ENCODE measurements around the gene ABLIM2.
A peak's percentile ranks its signal among the peaks of the same experiment; 100 is the strongest.

Gene ABLIM2

DNA sequence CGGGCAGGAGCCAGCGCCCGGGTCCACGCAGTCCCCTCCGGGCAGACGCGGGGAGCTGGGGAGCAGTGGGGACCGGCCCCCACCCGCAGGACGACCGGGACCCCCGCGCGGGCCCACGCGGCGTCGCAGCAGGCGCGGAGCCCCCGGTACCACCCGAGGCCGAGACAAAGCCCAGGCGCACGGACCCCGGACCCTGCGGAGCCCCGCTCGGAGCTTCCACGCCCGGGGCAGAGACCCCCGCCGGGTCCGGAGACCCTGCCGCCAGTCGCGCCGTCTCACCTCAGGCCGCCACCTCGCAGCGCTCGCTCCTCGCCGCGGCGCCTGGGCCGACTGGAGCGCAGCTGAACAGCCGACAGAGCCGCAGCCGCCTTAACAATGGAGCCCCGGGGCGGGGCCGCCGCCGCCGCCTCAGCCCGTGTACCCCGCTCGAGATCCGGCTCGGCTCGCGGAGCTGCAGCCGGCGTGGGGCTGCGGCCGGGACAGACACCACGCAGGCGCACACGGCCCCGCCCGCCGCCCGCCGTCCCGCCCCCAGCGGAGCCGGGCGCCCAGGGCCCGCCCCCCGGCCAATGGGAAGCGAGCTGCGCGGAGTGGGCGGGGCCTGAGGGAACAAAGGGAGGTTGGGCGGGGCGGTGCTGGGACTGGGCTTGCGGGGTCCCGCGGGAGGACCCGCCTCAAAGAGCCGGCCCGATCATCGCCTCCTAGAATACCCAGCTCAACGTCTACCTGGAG, 219.1 kb downstream of the ABLIM2 start, which contains the start of gene AFAP1:
Gene AFAP1, minus strand, starts transcription at position 485 of the 732 bp plus-strand sequence. CDS start 67,783 bp downstream, outside the sequence.
- Histone ChIP-seq H3K27ac (ENCODE audit: low read depth, low read length, severe bottlenecking) (peak within 1 kb of the TSS; percentile 78), H3K36me3 (ENCODE audit: control insufficient read depth, insufficient read depth, low read length) (peaks cover 1% of the 10 kb centered on the region), H3K9me3 (ENCODE audit: control insufficient read depth, low read length) (no peaks in the 10 kb centered on the region), H3K4me3 (ENCODE audit: extremely low read depth, insufficient read depth, low read length, poor library complexity, severe bottlenecking) (peak within 1 kb of the TSS; percentile 95), H3K4me1 (ENCODE audit: control insufficient read depth, insufficient read depth, low read length, poor library complexity, severe bottlenecking) (peaks cover 6% of the 10 kb centered on the region)
- WGBS, 2 experiments (ENCODE audit: insufficient coverage in 2 of 2): 0 to 1% methylated on average over 58 to 70 of the region's 96 CpGs

DNA sequence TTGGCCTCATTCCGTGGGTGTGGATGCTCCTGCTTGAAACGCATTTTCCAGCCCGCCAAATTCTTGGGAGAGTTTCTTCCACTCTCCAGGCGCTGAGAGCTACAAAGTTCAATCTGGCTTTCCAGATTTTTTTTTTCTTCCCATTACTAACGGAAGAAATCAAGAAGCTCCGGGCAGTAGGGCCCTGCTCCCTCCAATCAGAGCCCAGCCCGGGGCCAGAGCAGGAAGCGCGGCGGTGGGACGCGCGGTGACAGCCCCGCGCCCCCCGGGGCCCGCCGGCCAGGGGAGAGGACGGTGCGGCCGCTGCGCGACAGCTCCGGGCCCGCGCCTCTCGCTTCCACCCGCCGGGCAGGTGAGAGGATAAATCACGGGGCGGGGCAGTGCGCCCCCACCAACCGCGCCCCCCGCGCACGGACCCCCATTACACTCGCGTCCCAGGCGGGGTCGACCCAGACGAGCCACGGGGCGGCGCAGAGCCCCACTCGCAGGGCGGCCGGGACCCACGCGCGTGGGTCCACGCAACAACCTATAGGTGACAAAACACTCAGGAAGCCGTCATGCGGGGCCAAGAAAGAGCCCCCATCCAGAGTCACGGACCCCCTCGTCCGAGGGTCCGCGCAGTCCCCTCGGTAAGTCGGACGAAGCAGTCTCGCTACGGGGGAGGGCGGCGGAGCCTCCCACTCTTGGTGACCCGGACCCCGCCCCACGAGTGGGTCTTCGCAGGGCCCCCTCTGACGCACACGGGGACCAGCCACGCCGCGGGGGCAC, 219.8 kb downstream of the ABLIM2 start:
- WGBS, 2 experiments (ENCODE audit: insufficient coverage in 2 of 2): 0 to 1% methylated on average over 50 to 62 of the region's 75 CpGs
- Histone ChIP-seq H3K36me3 (ENCODE audit: control insufficient read depth, insufficient read depth, low read length) (peaks cover 8% of the 10 kb centered on the region), H3K4me3 (ENCODE audit: extremely low read depth, insufficient read depth, low read length, poor library complexity, severe bottlenecking) (peak overlapping the region; percentile 95), H3K27ac (ENCODE audit: low read depth, low read length, severe bottlenecking) (peak overlapping the region; percentile 78), H3K4me1 (ENCODE audit: control insufficient read depth, insufficient read depth, low read length, poor library complexity, severe bottlenecking) (peaks cover 9% of the 10 kb centered on the region), H3K9me3 (ENCODE audit: control insufficient read depth, low read length) (no peaks in the 10 kb centered on the region)

DNA sequence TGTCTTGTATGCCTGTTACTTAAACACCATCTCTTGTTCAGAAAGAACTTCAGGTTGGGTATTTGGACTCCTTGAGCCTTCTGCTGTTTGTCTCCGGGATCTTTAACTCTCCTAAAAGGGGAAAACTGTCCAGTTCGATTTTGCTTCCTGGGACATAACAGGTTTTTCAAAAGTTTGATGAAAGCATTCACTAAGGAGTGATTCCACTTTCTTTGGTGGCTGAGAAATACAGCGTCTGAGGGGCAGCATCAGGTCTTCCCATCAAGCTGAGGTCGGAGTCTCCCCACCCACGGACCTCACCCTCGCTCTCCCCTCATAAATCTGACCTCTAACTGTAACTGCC, 220.4 kb downstream of the ABLIM2 start:
- H3K4me1 ChIP-seq (ENCODE audit: control insufficient read depth, insufficient read depth, low read length, poor library complexity, severe bottlenecking): peaks cover 9% of the 10 kb centered on the region
- WGBS, 2 experiments (ENCODE audit: insufficient coverage in 2 of 2): 13 to 33% methylated on average over 6 of the region's 6 CpGs
- H3K9me3 ChIP-seq (ENCODE audit: control insufficient read depth, low read length): no peaks in the 10 kb centered on the region
- H3K36me3 ChIP-seq (ENCODE audit: control insufficient read depth, insufficient read depth, low read length): peaks cover 12% of the 10 kb centered on the region
- peak overlapping the region; percentile 78 for H3K27ac ChIP-seq (ENCODE audit: low read depth, low read length, severe bottlenecking)
- H3K4me3 ChIP-seq (ENCODE audit: extremely low read depth, insufficient read depth, low read length, poor library complexity, severe bottlenecking): peak overlapping the region; percentile 95

DNA sequence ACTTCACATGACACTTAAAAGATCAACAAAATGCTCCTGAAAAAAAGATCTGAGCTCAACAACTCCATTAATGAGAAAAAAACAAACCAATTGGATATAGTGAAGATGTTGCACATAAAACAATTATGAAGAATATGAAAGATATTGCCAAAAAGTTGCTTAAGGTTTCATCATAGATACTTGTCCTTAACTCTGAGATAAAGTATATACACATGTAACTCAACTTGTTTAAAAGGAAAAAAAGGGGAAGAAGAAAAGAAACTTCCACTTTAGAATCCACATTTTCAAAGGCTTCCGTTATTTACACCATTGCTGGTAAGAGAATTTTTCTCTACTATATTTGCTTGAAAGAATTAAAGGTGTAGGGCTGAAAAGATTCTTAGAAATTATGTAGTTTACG, 221.6 kb downstream of the ABLIM2 start:
- peaks cover 20% of the 10 kb centered on the region for H3K36me3 ChIP-seq (ENCODE audit: control insufficient read depth, insufficient read depth, low read length)
- WGBS, 2 experiments (ENCODE audit: insufficient coverage in 2 of 2): 100% methylated on average over 1 of the region's 2 CpGs
- H3K27ac ChIP-seq (ENCODE audit: low read depth, low read length, severe bottlenecking): no peak overlapping the region
- peak overlapping the region; percentile 95 for H3K4me3 ChIP-seq (ENCODE audit: extremely low read depth, insufficient read depth, low read length, poor library complexity, severe bottlenecking)
- no peaks in the 10 kb centered on the region for H3K9me3 ChIP-seq (ENCODE audit: control insufficient read depth, low read length)
- peaks cover 9% of the 10 kb centered on the region for H3K4me1 ChIP-seq (ENCODE audit: control insufficient read depth, insufficient read depth, low read length, poor library complexity, severe bottlenecking)

DNA sequence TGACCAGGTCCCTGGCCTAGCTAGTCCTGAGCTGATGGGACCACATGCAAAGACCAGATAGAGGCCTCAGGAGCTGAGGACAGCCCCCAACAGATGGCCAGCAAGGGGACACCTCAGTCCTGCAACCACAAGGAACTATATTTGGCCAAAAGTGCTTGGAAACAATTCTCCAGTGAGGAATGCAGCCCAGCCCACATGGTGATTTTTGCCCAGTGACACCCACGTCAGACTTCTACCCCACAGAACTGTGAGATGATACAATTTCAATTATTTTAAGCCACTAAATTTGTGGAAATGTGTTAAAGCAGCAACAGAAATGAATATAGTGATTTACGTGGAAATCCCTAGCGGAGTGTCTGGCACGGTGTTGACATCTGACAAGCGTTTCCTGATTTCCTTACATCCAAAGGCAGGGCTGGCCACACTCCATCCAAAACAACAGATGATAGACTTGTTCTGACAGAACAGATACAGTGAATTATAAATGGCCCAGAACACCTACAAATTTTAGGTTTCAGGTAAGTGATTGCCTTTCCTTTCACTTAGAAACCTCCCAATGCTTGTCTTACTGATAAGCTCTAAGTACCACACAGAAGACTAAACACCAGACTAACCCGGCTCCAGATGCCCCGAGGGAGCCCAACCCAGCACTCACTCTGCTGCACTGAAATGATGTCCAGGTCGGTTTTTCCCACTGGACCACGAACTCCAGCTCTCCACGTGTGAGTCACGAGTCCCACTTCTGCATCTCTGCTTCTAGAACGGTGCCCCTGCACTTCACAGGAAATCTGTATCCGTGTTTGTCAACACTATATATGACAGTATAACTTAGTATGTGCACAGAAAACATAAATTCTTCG, 224.7 kb downstream of the ABLIM2 start:
- no peaks in the 10 kb centered on the region for H3K9me3 ChIP-seq (ENCODE audit: control insufficient read depth, low read length)
- H3K4me1 ChIP-seq (ENCODE audit: control insufficient read depth, insufficient read depth, low read length, poor library complexity, severe bottlenecking): peaks cover 15% of the 10 kb centered on the region
- H3K4me3 ChIP-seq (ENCODE audit: extremely low read depth, insufficient read depth, low read length, poor library complexity, severe bottlenecking): no peak overlapping the region
- WGBS, 2 experiments (ENCODE audit: insufficient coverage in 2 of 2): 87 to 93% methylated on average over 10 of the region's 14 CpGs
- H3K36me3 ChIP-seq (ENCODE audit: control insufficient read depth, insufficient read depth, low read length): peaks cover 28% of the 10 kb centered on the region
- no peak overlapping the region for H3K27ac ChIP-seq (ENCODE audit: low read depth, low read length, severe bottlenecking)

DNA sequence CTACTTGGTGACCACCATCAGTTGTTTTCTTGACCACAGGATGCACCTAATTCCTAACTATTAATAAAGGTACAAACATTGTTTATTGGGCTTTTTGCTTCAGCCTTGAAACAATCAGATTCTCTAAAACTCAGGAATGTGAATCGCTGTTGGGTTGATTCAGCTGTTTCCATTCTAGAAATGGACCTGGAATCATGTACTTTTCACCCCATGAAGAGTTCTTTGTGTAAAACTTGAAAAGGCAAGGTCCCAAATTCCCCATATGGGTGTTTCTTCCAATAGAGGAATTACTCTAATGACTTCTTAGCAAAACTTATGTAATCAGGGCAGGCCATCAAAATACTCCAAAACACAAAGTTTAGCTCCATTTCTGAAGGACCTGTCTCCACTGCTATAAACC, 226.3 kb downstream of the ABLIM2 start:
- H3K27ac ChIP-seq (ENCODE audit: low read depth, low read length, severe bottlenecking): no peak overlapping the region
- no peak overlapping the region for H3K4me3 ChIP-seq (ENCODE audit: extremely low read depth, insufficient read depth, low read length, poor library complexity, severe bottlenecking)
- peaks cover 15% of the 10 kb centered on the region for H3K4me1 ChIP-seq (ENCODE audit: control insufficient read depth, insufficient read depth, low read length, poor library complexity, severe bottlenecking)
- 86% methylated on average over 1 of the region's 1 CpG; no CpG with 5 or more reads in 1 of the 2 experiments for WGBS, 2 experiments (ENCODE audit: insufficient coverage in 2 of 2)
- H3K9me3 ChIP-seq (ENCODE audit: control insufficient read depth, low read length): peaks cover under 1% of the 10 kb centered on the region
- H3K36me3 ChIP-seq (ENCODE audit: control insufficient read depth, insufficient read depth, low read length): peaks cover 30% of the 10 kb centered on the region

DNA sequence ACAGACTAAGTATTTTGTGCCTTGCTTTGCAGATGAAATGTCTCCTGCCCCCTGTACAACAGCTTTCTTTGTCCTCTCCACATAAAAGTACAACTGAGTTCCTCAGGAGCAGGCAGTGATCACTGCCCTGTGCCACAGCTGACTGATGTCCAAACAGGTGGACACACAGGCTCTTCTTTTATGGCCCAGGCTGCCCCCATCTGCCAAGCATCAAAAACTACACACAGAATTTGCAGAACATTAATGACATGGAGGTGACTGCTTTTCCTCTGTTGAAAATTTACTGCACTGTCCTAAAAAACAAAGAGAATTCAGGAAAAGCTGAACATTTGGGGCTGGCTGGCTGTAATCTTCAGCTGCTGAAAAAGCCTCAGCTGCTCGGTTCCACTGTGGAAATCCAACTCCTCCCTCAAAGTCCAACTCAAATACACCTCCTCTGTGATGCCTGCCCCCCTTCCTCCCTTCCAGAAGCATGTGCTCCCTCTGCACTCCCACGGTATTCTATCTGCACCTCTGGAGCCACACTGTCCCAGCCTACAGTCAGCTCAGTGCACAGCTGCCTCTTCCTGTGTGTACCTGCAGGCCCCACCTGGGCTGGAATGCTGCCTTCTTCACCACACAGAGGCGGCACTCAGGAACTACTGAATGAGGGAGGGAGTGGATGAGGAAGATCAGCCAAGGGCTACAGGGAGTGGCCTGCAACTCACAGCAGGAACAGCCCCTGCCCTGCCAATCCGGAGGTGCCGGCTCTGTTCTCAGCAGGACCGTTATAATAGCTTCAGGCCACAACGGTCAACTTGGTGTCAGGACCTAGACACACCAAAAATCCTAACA, 229.3 kb downstream of the ABLIM2 start:
- no peak overlapping the region for H3K4me3 ChIP-seq (ENCODE audit: extremely low read depth, insufficient read depth, low read length, poor library complexity, severe bottlenecking)
- H3K36me3 ChIP-seq (ENCODE audit: control insufficient read depth, insufficient read depth, low read length): peaks cover 54% of the 10 kb centered on the region
- no peak overlapping the region for H3K27ac ChIP-seq (ENCODE audit: low read depth, low read length, severe bottlenecking)
- H3K9me3 ChIP-seq (ENCODE audit: control insufficient read depth, low read length): peaks cover 23% of the 10 kb centered on the region
- peaks cover 11% of the 10 kb centered on the region for H3K4me1 ChIP-seq (ENCODE audit: control insufficient read depth, insufficient read depth, low read length, poor library complexity, severe bottlenecking)
- 22 to 29% methylated on average over 5 of the region's 7 CpGs for WGBS, 2 experiments (ENCODE audit: insufficient coverage in 2 of 2)

DNA sequence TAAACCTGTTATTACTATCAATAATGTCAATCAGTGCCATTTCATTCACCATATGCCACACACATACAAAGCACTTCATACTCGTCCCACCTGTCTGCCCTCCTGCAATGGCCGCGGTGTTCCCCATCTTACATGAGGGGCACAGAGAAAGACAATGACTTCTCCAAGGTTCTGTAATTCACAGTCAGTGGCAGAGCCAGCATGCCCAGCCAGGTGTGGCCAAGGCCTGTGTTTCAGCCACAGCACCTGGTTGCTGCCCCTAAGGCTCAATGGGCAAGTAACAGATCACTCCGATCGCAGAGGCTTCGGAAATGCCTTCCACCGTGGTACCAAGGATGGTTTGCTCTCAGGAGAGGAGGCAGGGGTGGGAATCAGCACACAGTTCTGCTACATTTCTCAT, 229.9 kb downstream of the ABLIM2 start:
- H3K9me3 ChIP-seq (ENCODE audit: control insufficient read depth, low read length): peaks cover 23% of the 10 kb centered on the region
- 89% methylated on average over 7 of the region's 7 CpGs for WGBS, 2 experiments (ENCODE audit: insufficient coverage in 2 of 2)
- H3K4me3 ChIP-seq (ENCODE audit: extremely low read depth, insufficient read depth, low read length, poor library complexity, severe bottlenecking): no peak overlapping the region
- H3K36me3 ChIP-seq (ENCODE audit: control insufficient read depth, insufficient read depth, low read length): peaks cover 48% of the 10 kb centered on the region
- peaks cover 16% of the 10 kb centered on the region for H3K4me1 ChIP-seq (ENCODE audit: control insufficient read depth, insufficient read depth, low read length, poor library complexity, severe bottlenecking)
- no peak overlapping the region for H3K27ac ChIP-seq (ENCODE audit: low read depth, low read length, severe bottlenecking)

DNA sequence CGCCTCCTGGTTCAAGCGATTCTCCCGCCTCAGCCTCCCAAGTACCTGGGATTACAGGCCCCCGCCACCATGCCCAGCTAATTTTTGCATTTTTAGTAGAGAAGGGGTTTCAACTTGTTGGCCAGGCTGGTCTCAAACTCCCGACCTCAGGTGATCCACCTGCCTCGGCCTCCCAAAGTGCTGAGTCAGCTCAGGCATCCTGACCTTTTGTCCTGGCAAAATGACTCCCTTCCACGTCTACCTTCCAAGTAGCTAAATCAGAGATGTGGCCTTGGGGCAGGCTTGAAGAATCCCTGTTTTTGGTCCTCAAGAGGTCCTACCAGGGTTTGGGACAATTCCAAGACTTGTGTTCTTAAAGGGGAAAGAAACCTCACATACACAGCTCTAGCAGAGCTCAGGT, 231.8 kb downstream of the ABLIM2 start:
- WGBS, 2 experiments (ENCODE audit: insufficient coverage in 2 of 2): 95 to 98% methylated on average over 6 of the region's 7 CpGs
- Histone ChIP-seq H3K4me1 (ENCODE audit: control insufficient read depth, insufficient read depth, low read length, poor library complexity, severe bottlenecking) (peaks cover 18% of the 10 kb centered on the region), H3K9me3 (ENCODE audit: control insufficient read depth, low read length) (peaks cover 23% of the 10 kb centered on the region), H3K4me3 (ENCODE audit: extremely low read depth, insufficient read depth, low read length, poor library complexity, severe bottlenecking) (no peak overlapping the region), H3K27ac (ENCODE audit: low read depth, low read length, severe bottlenecking) (no peak overlapping the region), H3K36me3 (ENCODE audit: control insufficient read depth, insufficient read depth, low read length) (peaks cover 41% of the 10 kb centered on the region)

DNA sequence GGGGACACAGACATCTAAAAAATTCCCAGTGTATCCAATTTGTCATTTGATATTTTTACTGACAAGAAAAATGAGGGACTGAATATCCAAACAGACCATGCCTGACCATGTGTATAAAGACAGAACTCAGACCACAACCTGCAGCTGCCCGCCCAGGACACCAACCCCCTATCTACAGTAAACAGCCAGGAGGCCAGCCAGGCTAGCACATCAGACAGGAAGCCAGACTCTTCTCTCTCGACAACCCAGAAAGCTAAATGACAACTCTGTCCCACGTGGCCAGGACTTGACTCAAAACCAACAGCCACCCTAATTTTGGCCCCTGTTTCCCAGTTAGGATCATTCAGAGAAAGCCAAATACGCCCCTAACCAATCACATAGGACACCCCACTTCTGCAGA, 234.0 kb downstream of the ABLIM2 start:
- 85 to 91% methylated on average over 4 of the region's 4 CpGs for WGBS, 2 experiments (ENCODE audit: insufficient coverage in 2 of 2)
- Histone ChIP-seq H3K4me3 (ENCODE audit: extremely low read depth, insufficient read depth, low read length, poor library complexity, severe bottlenecking) (no peak overlapping the region), H3K36me3 (ENCODE audit: control insufficient read depth, insufficient read depth, low read length) (peaks cover 36% of the 10 kb centered on the region), H3K9me3 (ENCODE audit: control insufficient read depth, low read length) (peaks cover 23% of the 10 kb centered on the region), H3K27ac (ENCODE audit: low read depth, low read length, severe bottlenecking) (no peak overlapping the region), H3K4me1 (ENCODE audit: control insufficient read depth, insufficient read depth, low read length, poor library complexity, severe bottlenecking) (peaks cover 10% of the 10 kb centered on the region)

Measured in mesodermal cell (in vitro differentiated cells).